GM23338 (cell line): Measurements from ENCODE around the gene CCL24. TPM values are rescaled to one million over a fixed set of nuclear protein-coding genes. Genes with fewer than 3 reads are reported as not detected.

Source experiments
- ATAC-seq: fragments of 200-7000 bp; cut with Tn5 transposase; 3 replicates; pipeline ENCODE4 v1.9.1; 2020
- DNase-seq: peaks from one replicate; pipeline ENCODE4 v3.0.0-alpha.2; 2015; ENCODE audit warnings: low spot score
- H2AFZ ChIP-seq: fragments of 200-600 bp; sonication (generic); 2 replicates; pipeline ENCODE4 v1.8.0; 2016; ENCODE audit warnings: antibody characterized with exemption, mild to moderate bottlenecking, moderate library complexity
- H3F3A ChIP-seq: fragments of 200-600 bp; sonication (generic); replicated peaks from 2 replicates; pipeline ENCODE4 v1.8.0; 2017; ENCODE audit warnings: antibody characterized with exemption, mixed run types, low read depth
- H3K27ac ChIP-seq: fragments of 200-600 bp; sonication (generic); 2 replicates; pipeline ENCODE4 v1.6.1; 2016; ENCODE audit warnings: low read depth
- H3K27me3 ChIP-seq: fragments of 200-600 bp; sonication (generic); 2 replicates; pipeline ENCODE4 v1.8.0; 2016; ENCODE audit warnings: mild to moderate bottlenecking, mixed run types, moderate library complexity; ENCODE audit not compliant: insufficient read depth
- H3K36me3 ChIP-seq: fragments of 200-600 bp; sonication (generic); 2 replicates; pipeline ENCODE4 v1.8.0; 2016; ENCODE audit warnings: mild to moderate bottlenecking; ENCODE audit not compliant: insufficient read depth
- H3K4me1 ChIP-seq: fragments of 200-600 bp; sonication (generic); 2 replicates; pipeline ENCODE4 v1.8.0; 2016; ENCODE audit warnings: mild to moderate bottlenecking, moderate library complexity; ENCODE audit not compliant: insufficient read depth
- H3K4me2 ChIP-seq: fragments of 200-600 bp; sonication (generic); 2 replicates; pipeline ENCODE4 v1.7.1; 2017; ENCODE audit warnings: mixed run types
- H3K4me3 ChIP-seq: fragments of 200-600 bp; sonication (generic); 2 replicates; pipeline ENCODE4 v1.6.1; 2016; ENCODE audit warnings: mixed run types
- H3K79me2 ChIP-seq: fragments of 200-600 bp; sonication (generic); replicated peaks from 2 replicates; pipeline ENCODE4 v1.8.0; 2017; ENCODE audit warnings: mild to moderate bottlenecking; ENCODE audit not compliant: insufficient read depth
- H3K9me2 ChIP-seq: fragments of 200-600 bp; sonication (generic); 2 replicates; pipeline ENCODE4 v1.8.0; 2017; ENCODE audit not compliant: insufficient read depth
- H4K20me1 ChIP-seq: fragments of 200-600 bp; sonication (generic); replicated peaks from 2 replicates; pipeline ENCODE4 v1.8.0; 2017; ENCODE audit warnings: mild to moderate bottlenecking; ENCODE audit not compliant: insufficient read depth
- H3K27ac Mint-ChIP-seq: 2 replicates; pipeline ENCODE4 v1.8.0; 2020; ENCODE audit warnings: inconsistent platforms, mild to moderate bottlenecking, moderate library complexity, mixed read lengths
- H3K27me3 Mint-ChIP-seq: 3 replicates; pipeline ENCODE4 v1.8.0; 2022; ENCODE audit warnings: low read depth, mild to moderate bottlenecking, moderate library complexity, mixed read lengths, inconsistent platforms; ENCODE audit not compliant: insufficient read depth, poor library complexity
- H3K36me3 Mint-ChIP-seq: 3 replicates; pipeline ENCODE4 v1.8.0; 2021; ENCODE audit warnings: low read depth, mild to moderate bottlenecking, inconsistent platforms, moderate library complexity, mixed read lengths
- H3K4me1 Mint-ChIP-seq: 3 replicates; pipeline ENCODE4 v1.8.0; 2020; ENCODE audit warnings: mild to moderate bottlenecking, inconsistent platforms, mixed read lengths
- H3K4me3 Mint-ChIP-seq: 3 replicates; pipeline ENCODE4 v1.8.0; 2021; ENCODE audit warnings: moderate library complexity, mild to moderate bottlenecking, inconsistent platforms, mixed read lengths
- H3K9me3 Mint-ChIP-seq: 3 replicates; pipeline ENCODE4 v1.8.0; 2020; ENCODE audit warnings: moderate library complexity, mild to moderate bottlenecking, inconsistent platforms, mixed read lengths
- CREB1 ChIP-seq: fragments of 250-450 bp; sonication (Bioruptor Pico); IDR thresholded peaks from 2 replicates; pipeline ENCODE4 v1.5.0; 2020; ENCODE audit warnings: low read depth, mild to moderate bottlenecking, moderate library complexity
- ETS1 ChIP-seq: IDR thresholded peaks from 2 replicates; pipeline ENCODE4 v1.6.1; 2016; ENCODE audit warnings: antibody characterized with exemption
- EZH2 ChIP-seq: fragments of 200-600 bp; sonication (generic); IDR thresholded peaks from one replicate; pipeline ENCODE4 v1.8.0; 2017; ENCODE audit warnings: antibody characterized with exemption, mild to moderate bottlenecking, low read depth; ENCODE audit not compliant: unreplicated experiment
- EZH2phosphoT487 ChIP-seq: fragments of 200-600 bp; sonication (generic); IDR thresholded peaks from one replicate; pipeline ENCODE4 v1.8.1; 2018; ENCODE audit warnings: antibody characterized with exemption; ENCODE audit not compliant: unreplicated experiment
- JUNB ChIP-seq: IDR thresholded peaks from one replicate; pipeline ENCODE4 v1.6.1; 2016; ENCODE audit warnings: antibody characterized with exemption; ENCODE audit not compliant: unreplicated experiment
- NANOG ChIP-seq: IDR thresholded peaks from 2 replicates; pipeline ENCODE4 v1.6.1; 2016; ENCODE audit warnings: antibody characterized with exemption, borderline replicate concordance
- POLR2AphosphoS5 ChIP-seq: IDR thresholded peaks from 2 replicates; pipeline ENCODE4 v1.6.1; 2016; ENCODE audit warnings: antibody characterized with exemption, low read depth
- STAT1 ChIP-seq: IDR thresholded peaks from one replicate; pipeline ENCODE4 v1.6.1; 2016; ENCODE audit warnings: antibody characterized with exemption; ENCODE audit not compliant: unreplicated experiment
- ZNF114 ChIP-seq: fragments of 250-450 bp; sonication (Bioruptor Pico); IDR thresholded peaks from 2 replicates; pipeline ENCODE4 v1.5.0; 2020; ENCODE audit warnings: mild to moderate bottlenecking, moderate library complexity
- ZNF331 ChIP-seq: fragments of 250-450 bp; sonication (Bioruptor Pico); IDR thresholded peaks from 2 replicates; pipeline ENCODE4 v1.5.0; 2020; ENCODE audit warnings: low read depth, mild to moderate bottlenecking, moderate library complexity
- ZNF462 ChIP-seq: fragments of 250-450 bp; sonication (Bioruptor Pico); IDR thresholded peaks from 2 replicates; pipeline ENCODE4 v1.5.0; 2020; ENCODE audit warnings: mild to moderate bottlenecking, moderate library complexity
- polyA plus RNA-seq: library from polyadenylated mRNA; unstranded; fragments of >200 nt; fragmentation: Nextera tagmentation; extraction: Ambion mirVana; gene quantifications from 2 replicates; pipeline ENCODE4 v1.2.1, GENCODE V29; 2016
- total RNA-seq: library from RNA; depleted of rRNA; stranded (reverse); fragments of >200 nt; shearing (Covaris generic); gene quantifications from 2 replicates; pipeline ENCODE4 v1.2.3, GENCODE V29; 2014
- TF ChIP-seq, protein P1 (sequence below), 2 experiments: fragments of 200-600 bp in 1 of 2; sonication (generic) in 1 of 2; conservative IDR thresholded peaks; 2 replicates each; pipeline versions ENCODE4 v1.5.1 to v1.6.1; 2016 to 2017; ENCODE audit warnings: antibody characterized with exemption in 2 of 2, low read depth in 2 of 2, mild to moderate bottlenecking in 2 of 2, moderate library complexity in 1 of 2
- TF ChIP-seq, protein P2 (sequence below): IDR thresholded peaks from one replicate; pipeline ENCODE4 v1.6.1; 2018; ENCODE audit warnings: antibody characterized with exemption; ENCODE audit not compliant: unreplicated experiment

CCL24 gene
- total and polyA plus RNA-seq, 2 experiments from 2014 or later: not detected

GRCh38 chr7:75849573-75849972 is 36.0 kb upstream of the CCL24 start:
- no peak overlapping the region for H3K4me2 ChIP-seq
- H3K27ac ChIP-seq: no peak overlapping the region
- no peak overlapping the region for H3K27ac Mint-ChIP-seq
- H3K4me3 Mint-ChIP-seq: no peak overlapping the region
- no peaks in the 10 kb centered on the region for H3K4me1 Mint-ChIP-seq
- H3K79me2 ChIP-seq: no peaks in the 10 kb centered on the region
- no peaks in the 10 kb centered on the region; the same call in 2 of the 3 replicates for H3K36me3 Mint-ChIP-seq
- H3K36me3 ChIP-seq: no peaks in the 10 kb centered on the region
- no peaks in the 10 kb centered on the region for H4K20me1 ChIP-seq
- no peak overlapping the region for H2AFZ ChIP-seq
- no peak for TF ChIP-seq CREB1
- no peak for TF ChIP-seq STAT1
- TF ChIP-seq, protein P1, sequence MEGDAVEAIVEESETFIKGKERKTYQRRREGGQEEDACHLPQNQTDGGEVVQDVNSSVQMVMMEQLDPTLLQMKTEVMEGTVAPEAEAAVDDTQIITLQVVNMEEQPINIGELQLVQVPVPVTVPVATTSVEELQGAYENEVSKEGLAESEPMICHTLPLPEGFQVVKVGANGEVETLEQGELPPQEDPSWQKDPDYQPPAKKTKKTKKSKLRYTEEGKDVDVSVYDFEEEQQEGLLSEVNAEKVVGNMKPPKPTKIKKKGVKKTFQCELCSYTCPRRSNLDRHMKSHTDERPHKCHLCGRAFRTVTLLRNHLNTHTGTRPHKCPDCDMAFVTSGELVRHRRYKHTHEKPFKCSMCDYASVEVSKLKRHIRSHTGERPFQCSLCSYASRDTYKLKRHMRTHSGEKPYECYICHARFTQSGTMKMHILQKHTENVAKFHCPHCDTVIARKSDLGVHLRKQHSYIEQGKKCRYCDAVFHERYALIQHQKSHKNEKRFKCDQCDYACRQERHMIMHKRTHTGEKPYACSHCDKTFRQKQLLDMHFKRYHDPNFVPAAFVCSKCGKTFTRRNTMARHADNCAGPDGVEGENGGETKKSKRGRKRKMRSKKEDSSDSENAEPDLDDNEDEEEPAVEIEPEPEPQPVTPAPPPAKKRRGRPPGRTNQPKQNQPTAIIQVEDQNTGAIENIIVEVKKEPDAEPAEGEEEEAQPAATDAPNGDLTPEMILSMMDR (conservative IDR thresholded peaks at IDR 0.05; ENCODE audit: low read depth in 2 of 2): no peak
- no peak for TF ChIP-seq ZNF331 (CRISPR knock-in tag)
- TF ChIP-seq, protein P2, sequence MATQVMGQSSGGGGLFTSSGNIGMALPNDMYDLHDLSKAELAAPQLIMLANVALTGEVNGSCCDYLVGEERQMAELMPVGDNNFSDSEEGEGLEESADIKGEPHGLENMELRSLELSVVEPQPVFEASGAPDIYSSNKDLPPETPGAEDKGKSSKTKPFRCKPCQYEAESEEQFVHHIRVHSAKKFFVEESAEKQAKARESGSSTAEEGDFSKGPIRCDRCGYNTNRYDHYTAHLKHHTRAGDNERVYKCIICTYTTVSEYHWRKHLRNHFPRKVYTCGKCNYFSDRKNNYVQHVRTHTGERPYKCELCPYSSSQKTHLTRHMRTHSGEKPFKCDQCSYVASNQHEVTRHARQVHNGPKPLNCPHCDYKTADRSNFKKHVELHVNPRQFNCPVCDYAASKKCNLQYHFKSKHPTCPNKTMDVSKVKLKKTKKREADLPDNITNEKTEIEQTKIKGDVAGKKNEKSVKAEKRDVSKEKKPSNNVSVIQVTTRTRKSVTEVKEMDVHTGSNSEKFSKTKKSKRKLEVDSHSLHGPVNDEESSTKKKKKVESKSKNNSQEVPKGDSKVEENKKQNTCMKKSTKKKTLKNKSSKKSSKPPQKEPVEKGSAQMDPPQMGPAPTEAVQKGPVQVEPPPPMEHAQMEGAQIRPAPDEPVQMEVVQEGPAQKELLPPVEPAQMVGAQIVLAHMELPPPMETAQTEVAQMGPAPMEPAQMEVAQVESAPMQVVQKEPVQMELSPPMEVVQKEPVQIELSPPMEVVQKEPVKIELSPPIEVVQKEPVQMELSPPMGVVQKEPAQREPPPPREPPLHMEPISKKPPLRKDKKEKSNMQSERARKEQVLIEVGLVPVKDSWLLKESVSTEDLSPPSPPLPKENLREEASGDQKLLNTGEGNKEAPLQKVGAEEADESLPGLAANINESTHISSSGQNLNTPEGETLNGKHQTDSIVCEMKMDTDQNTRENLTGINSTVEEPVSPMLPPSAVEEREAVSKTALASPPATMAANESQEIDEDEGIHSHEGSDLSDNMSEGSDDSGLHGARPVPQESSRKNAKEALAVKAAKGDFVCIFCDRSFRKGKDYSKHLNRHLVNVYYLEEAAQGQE: no peak
- no peak for TF ChIP-seq NANOG
- TF ChIP-seq POLR2AphosphoS5: no peak
- TF ChIP-seq ZNF114 (CRISPR knock-in tag): no peak
- no peak for TF ChIP-seq JUNB
- no peak for TF ChIP-seq EZH2
- TF ChIP-seq ZNF462 (CRISPR knock-in tag): no peak
- TF ChIP-seq ETS1: no peak
- no peak for TF ChIP-seq EZH2phosphoT487
- no peak overlapping the region for H3K4me3 ChIP-seq
- H3K4me1 ChIP-seq: no peaks in the 10 kb centered on the region
- peaks cover 2% of the 10 kb centered on the region; the same call in 1 of the 3 replicates for H3K9me3 Mint-ChIP-seq
- DNase-seq: no peak
- no peak for ATAC-seq
- H3K27me3 Mint-ChIP-seq: peaks cover 2% of the 10 kb centered on the region
- no peaks in the 10 kb centered on the region for H3K9me2 ChIP-seq
- no peaks in the 10 kb centered on the region for H3K27me3 ChIP-seq
- no peaks in the 10 kb centered on the region for H3F3A ChIP-seq
